HG03521 (cell line): ENCODE data around the gene FNDC3B.

Experiments used
- ATAC-seq: cut with Tn5 transposase; IDR thresholded peaks from one replicate; pipeline ENCODE4 v1.9.1; 2021; ENCODE audit warnings: mild to moderate bottlenecking, moderate library complexity; ENCODE audit not compliant: unreplicated experiment

The FNDC3B gene

DNA sequence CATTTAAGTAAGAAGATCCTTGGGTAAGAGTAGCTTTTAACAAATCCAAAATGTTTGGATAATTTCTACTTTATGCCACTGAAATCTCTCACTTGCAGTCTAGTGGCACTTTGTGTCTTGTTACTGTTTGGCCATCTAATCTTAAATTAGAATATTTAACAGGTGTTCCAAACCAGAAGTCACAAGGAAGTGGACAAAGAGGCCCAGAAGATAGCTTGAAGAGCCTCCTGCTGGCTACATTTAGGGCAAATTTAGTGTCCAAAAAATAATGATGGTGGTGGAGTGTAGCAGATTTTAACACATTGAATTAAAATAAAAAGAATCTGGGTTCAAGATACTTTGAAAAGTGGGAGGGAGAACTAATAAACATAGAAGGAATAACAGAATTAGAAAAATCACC is 236.7 kb downstream of the FNDC3B start:
- no peak for ATAC-seq

DNA sequence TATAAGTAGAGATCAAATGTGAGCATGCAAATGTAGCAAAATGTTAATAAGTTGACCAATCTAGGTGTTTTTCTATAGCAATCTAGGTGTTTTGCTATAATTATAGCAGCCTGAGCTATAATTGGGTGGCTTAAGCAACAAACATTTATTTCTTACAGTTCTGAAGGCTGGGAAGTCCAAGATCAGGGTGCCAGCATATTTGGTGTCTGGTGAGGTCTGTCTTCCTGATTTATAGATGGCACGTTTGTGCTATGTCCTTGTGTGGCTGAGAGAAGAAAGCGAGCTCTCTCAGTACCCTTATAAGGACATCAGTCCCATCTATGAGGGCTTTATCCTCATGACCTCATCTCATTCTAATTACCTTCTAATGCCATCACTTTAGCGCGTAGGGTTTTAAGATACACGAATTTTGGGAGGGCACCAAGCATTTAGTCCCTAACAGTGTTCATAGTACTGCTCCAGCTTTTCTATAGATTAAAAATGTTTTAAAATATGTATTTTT is 237.8 kb downstream of the FNDC3B start:
- no peak for ATAC-seq

GRCh38 chr3:172279191-172279640 is 239.8 kb downstream of the FNDC3B start:
- ATAC-seq: no peak

DNA sequence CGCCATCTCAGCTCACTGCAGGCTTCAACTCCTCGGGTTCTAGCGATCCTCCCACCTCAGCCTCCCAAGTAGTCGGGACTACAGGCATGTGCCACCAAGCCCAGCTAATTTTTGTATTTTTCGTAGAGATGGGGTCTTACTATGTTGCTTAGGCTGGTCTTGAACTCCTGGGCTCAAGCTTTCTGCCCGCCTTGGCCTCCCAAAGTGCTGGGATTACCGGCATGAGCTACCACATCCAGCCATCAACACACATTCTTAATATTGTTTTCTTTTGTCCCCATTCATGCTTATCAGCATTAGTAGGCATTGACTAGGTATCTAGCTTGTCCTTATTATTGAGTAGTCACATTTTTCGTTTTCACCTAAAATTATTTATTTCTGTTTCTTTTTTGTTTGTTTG is 240.6 kb downstream of the FNDC3B start:
- ATAC-seq: no peak

GRCh38 chr3:172280406-172281051 is 241.2 kb downstream of the FNDC3B start:
- no peak for ATAC-seq

DNA sequence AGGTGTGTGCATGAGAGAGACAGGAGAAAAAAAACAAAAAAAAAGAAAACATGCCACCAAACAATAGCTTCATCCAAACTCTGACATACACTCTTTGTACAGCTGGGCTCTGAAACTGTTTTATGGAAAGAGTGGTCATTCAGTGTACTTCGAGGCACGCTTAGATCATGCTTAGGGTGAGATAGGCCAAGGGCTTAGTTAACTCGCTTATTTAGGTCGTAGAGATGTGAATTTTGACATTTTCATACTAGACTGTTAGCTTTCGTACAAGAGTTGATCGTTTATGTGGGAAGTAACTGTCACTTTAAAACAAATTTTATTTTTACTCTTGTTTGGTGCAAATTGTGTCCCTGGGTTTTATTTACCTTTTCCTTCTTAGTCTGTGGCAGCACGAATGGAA is 242.5 kb downstream of the FNDC3B start:
- ATAC-seq: no peak

DNA sequence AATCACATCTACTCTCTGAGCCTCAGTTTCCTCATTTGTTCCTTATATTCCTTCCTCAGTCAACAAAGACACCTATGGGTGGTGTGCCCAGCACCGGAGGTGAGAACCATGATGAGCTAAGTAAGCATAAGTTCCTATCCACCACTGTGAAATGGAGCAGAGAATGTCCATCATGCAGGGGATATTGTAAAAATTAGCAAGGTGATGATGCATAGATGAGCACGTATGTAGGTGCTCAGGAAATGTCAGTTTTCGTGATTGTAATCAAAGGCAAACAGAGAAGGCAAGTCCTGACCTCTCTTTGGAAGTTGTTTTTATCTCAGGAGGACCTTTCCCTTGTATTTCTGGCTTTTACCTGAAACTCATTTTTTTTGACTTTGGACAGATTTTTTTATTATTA is 243.5 kb downstream of the FNDC3B start:
- no peak for ATAC-seq

DNA sequence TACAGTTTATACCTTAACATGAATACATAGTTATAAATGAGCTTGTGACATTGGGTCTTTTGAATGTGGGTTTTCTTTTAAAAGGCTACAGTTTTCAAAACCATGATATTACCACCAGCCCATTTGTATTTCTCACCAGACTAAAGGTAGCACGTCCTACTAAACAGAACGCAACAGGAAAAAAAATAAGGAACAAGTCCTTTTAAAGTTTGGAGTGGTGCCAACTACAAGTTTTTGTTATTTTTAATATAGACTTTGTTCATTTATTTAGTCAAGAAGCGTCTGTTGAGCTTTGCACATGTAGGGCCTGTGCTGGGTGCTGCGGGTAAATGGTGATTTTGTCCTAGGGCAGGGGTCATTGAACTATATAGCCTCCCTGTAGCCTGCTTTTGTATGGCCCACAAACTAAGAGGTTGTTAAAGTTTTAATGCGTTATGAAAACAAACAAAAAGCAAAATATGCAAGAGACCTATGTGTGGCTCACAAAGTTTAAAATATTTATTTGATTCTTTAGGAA is 244.5 kb downstream of the FNDC3B start:
- no peak for ATAC-seq

- ATAC-seq: no peak
Observed at GRCh38 chr3:172285844-172286243, 246.5 kb downstream of the FNDC3B start.

GRCh38 chr3:172286548-172287148 is 247.3 kb downstream of the FNDC3B start:
- no peak for ATAC-seq

- ATAC-seq: no peak
Observed at GRCh38 chr3:172287937-172288477, 248.6 kb downstream of the FNDC3B start.

DNA sequence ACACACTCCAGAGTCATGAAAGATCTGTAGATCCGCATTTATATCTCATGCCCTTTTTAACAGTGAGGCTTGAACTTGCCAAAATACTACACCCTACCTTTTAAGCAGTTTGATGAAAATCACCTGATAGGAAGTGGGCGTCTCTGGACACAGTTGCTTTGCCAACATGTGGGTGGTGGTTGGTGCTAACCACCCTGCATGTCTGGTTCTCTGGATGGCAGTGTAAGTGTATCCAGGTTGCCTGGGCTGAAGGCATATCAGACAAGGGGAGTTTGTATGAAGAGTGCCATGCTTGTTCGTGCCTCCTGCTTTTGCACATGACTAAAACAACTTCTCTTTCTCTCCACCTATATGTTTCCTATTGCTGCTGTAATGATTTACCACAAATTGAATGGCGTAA is 249.3 kb downstream of the FNDC3B start:
- ATAC-seq: no peak

DNA sequence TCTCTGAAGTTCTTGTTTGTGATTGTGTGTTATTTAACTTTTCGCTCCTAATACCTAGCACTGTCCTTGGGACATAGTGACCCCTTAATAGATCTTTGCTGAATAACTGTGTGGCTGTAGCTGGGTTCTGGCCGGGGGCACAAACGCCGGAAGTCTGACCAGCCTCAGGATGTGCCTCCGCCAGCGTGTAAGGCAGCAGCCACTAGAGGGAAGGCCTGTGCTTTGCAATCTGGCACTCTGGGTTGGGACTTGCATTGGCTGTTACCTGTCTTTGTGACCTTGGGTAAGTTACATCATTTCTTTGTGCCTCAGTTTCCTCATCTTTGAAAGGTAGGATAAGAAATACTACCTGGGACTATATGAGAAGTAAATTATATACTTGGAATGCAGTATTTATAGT is 250.2 kb downstream of the FNDC3B start:
- ATAC-seq: peak; percentile 76

- no peak for ATAC-seq
Observed at GRCh38 chr3:172290457-172290856, 251.1 kb downstream of the FNDC3B start.

DNA sequence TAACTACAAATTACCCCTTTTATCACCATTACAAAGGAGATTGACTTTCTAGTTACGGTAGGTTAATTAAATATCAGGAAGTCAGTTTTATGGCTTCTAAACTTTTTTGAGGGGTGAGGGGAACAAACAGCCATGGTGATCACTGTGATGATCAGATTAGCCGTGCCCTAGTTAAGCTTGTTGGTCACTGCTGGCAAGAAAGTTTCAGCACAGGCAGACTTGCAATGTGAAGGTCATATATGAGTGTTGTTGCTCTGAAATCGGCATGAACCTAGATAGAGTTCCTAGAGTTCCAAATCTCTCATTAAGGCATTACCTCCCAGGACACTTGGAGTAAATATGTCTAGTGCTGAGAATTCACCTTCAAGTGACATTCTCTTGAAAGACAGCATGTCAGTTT is 252.3 kb downstream of the FNDC3B start:
- no peak for ATAC-seq

DNA sequence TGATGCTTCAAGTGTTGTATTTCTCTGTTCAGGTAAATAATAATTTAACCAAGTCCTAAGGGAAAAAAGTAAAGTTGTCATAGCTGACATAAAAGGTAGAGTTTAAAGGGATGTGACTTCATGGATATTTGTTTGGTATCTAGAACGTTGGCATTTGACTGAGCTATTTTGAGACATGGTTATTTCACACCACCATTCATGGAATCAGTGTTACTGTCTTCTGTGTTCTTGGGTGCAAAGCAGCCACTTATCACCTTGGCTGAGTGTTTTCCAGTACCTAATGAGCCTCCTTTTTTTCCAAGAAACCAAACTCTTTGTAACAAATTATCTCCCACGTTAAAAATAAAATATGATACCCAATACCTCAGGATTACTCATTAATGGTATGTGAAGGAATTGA is 253.0 kb downstream of the FNDC3B start:
- ATAC-seq: no peak

GRCh38 chr3:172293093-172293492 is 253.7 kb downstream of the FNDC3B start:
- ATAC-seq: no peak

DNA sequence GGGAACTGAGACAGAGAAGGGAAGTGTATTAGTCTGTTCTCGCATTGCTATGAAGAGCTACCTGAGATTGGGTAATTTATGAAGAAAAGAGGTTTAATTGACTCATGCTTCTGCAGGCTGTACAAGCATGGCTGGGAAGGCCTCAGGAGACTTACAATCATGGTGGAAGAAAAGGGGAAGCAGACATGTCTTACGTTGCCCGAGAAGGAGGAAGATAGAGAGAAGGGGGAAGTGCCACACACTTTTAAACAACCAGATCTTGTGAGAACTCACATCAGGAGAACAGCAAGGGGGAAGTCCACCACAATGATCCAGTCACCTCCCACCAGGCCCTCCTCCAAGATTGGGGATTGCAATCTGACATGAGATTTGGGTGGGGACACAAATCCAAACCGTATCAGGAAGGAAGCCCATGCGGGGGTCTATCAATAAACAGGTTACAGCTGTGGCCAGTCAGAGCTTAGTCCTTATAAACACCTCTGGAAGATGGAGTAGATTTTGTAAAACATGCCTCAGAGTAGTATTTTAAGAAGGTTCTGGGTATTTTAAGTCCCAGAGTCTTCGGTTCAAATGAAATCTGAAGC is 254.9 kb downstream of the FNDC3B start:
- ATAC-seq: no peak

DNA sequence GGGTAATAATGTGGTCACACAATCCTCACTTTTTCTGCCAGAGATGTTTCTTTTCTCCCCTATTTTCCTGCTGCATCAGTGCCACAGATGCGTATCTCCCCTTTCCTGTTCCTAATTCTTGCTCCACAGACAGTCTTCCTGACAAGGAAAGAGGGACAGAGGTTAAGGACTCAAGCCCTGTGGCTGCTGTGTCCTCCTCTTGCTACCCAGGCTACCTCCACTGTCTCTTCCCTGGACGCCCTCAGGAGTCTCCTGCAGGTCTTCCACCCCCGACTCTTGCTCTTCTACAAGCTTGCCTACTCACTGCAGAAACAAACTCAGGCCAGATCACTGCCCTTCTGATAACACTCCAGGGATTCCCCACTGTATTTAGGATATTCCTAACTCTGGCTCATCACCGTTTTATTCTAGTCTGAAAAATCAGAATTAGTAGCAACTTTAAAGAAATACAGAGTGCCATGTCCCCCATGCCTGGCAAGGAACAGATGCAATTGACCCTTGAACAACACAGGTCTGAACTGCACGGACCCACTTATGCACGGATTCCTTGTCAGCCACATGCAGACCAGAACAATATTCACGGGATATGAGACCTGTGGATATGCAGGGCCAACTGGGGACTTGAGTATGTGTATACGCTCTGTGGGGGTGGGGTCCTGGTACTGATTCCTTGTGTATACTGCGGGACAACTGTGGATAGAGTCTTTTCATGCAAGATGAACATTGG is 257.0 kb downstream of the FNDC3B start:
- ATAC-seq: no peak

- ATAC-seq: no peak
Observed at GRCh38 chr3:172296975-172297332, 257.6 kb downstream of the FNDC3B start.

- no peak for ATAC-seq
Observed at GRCh38 chr3:172298247-172298646, 258.9 kb downstream of the FNDC3B start.
